ENCODE results near the gene EEF2KMT.
"Not testable (repeated sequence)": the region's sequence is repeated elsewhere in the genome, so short reads cannot be mapped to it uniquely, and the experiment has no call there.

EEF2KMT gene

DNA sequence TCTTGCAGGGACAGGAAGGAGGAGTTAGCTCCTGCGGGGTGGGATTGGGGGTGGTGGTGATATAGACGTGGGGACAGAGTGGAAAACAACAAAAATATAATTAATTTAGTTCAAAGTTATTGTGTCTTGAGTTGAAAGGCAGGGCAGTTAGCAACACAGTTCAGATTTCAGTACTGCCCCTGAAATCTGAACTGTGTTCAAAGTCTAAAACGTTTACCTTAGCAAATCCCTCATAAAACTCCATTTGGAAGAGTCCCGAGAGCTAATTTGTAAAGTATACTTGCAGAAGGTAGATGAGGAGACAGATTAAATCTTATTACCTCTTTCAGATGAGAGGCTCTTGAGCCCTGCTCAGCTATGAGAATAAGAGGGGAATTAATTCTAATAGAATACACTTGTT, 1.6 kb upstream of the EEF2KMT start:
- peak overlapping the region; percentile 89 for H3K4me3 Mint-ChIP-seq
- H3K4me1 Mint-ChIP-seq (ENCODE audit: low read depth), result peaks cover 23% of the 10 kb centered on the region
- not testable (repeated sequence) for H3K27me3 Mint-ChIP-seq; H3K36me3 Mint-ChIP-seq; H3K9me3 Mint-ChIP-seq (ENCODE audit: low read depth)
- peak overlapping the region; percentile 41 for H3K27ac Mint-ChIP-seq

DNA sequence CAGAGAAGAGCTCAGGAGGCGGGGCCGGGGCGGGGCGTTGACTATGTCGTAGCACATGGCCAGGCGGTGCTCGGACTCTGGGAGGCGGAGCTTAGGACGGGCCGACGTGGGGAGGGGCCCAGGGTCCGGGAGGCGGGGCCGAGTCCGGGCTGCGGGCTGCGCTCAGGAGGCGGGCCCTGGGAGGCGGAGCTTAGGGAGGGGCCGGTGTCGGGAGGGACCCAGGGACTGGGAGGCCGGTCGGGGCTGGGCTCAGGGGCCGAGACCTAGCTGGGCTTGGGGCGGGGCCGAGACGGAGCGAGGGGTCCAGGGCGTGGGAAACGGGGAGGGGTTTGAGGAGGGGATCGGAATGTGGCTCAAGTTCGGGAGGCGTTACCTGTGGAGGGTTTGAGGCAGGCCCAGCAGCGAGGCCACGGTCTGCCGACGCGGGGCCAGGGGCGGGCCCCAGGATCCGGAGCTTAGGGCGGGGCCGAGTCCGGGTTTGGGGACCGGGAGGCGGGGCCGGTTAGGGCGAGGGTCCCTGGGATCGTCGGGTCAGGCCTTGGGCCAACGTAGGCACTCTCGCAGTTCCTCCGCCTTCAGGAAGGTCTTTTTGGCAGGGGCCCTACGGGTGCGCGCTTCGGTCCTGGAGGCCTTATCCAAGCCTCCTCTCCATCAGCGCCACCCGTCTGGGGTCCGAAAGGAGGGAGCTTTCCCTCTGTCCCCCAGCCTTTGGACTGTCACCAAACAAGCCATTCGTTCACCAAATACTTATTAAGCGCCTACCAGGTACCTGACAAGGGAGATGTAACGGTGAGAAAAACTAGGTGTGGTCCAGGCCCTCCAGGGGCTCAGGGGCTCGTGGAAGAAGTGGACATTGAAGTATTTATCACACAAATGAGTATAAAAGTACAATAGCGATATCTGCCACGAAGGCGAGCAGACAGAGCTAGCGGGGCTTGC, 895 bp upstream of the EEF2KMT start:
- Mint-ChIP-seq H3K27ac (peak overlapping the region; percentile 89), H3K4me3 (peak overlapping the region; percentile 89), H3K4me1 (ENCODE audit: low read depth) (peaks cover 23% of the 10 kb centered on the region)
- not testable (repeated sequence) for H3K9me3 Mint-ChIP-seq (ENCODE audit: low read depth); H3K27me3 Mint-ChIP-seq; H3K36me3 Mint-ChIP-seq

DNA sequence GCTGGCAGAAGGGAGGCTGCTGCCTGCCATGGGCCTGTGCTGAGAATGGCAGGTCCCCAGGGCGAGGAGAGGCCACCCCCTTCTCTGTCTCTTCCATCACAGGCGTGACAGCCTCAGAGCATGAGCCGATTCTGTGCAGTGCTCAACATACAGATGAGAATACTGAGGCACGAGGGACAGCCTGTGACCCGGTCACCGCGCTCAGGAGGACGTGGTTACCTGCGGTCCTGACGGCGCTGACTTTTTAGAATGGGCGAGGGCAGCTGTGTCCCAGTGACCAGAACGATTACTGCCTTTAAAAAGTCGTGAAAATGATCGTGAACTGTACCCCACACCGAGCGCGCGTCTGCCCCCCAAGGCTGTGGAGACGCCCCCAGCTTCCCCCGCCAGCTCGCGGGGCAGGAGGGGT, 530 bp downstream of the EEF2KMT start:
- H3K36me3 Mint-ChIP-seq; H3K27me3 Mint-ChIP-seq; H3K9me3 Mint-ChIP-seq (ENCODE audit: low read depth): not testable (repeated sequence)
- Mint-ChIP-seq H3K4me3 (peak overlapping the region; percentile 93), H3K4me1 (ENCODE audit: low read depth) (peaks cover 27% of the 10 kb centered on the region), H3K27ac (peak overlapping the region; percentile 95)

DNA sequence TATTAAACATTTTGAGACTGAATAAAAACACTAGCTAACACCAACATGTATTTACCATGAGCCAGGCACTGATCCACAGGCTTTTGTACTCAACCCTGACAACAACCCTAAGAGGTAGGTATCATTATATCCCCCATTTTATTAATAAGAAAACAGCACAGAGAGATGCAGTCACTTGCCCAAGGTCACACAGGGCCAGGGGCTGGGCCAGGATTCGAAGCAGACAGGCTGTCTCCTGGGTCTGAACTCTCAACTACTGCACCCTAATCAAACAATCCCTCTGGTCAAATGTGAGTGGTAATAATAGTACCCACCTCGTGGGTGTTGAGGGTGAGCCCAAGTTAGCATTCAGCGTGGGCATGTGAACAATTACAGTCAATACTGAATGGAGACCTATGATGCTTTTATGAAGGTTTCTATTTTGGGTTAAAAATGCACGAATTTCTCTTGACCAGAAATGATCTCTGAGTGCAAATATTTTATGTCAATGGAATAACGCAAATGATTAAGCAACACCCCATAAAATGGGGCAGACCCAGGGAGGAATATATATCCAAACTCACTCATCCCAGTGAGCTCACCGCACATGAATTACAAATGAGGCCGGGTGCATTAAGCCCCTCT, 1.0 kb downstream of the EEF2KMT start:
- Mint-ChIP-seq H3K4me3 (peak overlapping the region; percentile 93), H3K4me1 (ENCODE audit: low read depth) (peaks cover 29% of the 10 kb centered on the region), H3K27ac (peak overlapping the region; percentile 95)
- H3K36me3 Mint-ChIP-seq; H3K27me3 Mint-ChIP-seq; H3K9me3 Mint-ChIP-seq (ENCODE audit: low read depth): not testable (repeated sequence)

DNA sequence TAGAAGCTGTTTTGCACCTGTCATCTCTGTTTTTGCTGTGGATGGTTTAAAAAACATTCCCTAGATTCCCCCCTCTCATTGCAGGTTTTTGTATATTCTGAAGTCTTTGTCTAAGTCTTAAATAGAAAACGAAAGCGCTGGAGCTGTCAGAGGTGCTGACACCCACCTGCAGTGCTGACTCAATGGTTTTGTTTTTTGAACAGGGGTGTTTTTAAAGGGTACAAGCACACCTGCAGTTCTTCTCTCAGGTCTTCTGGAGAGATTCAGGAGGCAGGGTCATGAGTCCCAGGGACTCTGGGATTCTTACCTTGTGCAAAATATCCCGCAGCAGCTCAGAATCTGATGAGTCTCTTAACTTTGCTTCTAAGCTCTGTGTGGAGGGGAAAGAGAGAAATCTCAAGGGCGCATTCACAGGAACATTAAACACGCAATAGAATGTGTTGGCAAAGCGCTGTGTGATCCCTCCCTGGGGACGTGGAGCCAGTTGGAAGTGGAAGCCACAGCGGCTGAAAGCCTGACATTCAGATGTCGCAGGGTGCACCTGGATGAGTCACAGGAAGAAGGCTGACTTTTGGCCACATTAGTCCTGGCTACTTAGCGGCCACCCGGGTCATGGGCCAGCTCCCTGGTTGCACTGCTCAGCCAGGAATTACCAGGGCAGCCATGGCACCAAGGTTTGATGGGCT, 2.3 kb downstream of the EEF2KMT start:
- H3K27ac Mint-ChIP-seq, result not testable (repeated sequence)
- Mint-ChIP-seq H3K4me3 (peak overlapping the region; percentile 59), H3K4me1 (ENCODE audit: low read depth) (peaks cover 29% of the 10 kb centered on the region)

DNA sequence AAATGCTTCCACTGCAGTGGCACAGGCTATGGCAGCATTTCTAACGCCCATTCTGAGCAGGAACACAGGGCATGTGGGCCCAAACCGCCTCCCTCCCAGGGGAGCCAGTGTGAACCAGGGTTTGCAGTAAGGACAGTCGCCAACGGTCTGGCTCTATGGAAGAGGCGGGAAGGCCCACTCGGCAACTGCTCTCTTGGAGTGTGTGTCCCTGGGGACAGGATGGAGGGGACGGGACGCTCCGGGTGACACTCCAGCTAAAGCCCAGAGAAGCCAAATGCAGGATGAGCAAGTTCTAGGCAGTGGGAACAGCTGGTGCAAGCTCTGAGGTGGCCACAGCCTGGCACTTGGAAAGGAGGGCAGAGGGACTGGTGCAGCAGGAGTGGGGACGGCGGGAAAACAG, 3.8 kb downstream of the EEF2KMT start:
- H3K27ac Mint-ChIP-seq; H3K9me3 Mint-ChIP-seq (ENCODE audit: low read depth); H3K4me3 Mint-ChIP-seq; H3K36me3 Mint-ChIP-seq; H3K27me3 Mint-ChIP-seq: not testable (repeated sequence)
- H3K4me1 Mint-ChIP-seq (ENCODE audit: low read depth), result peaks cover 24% of the 10 kb centered on the region

More for the DNA sequence above, 2.3 kb downstream of the EEF2KMT start:
- H3K9me3 Mint-ChIP-seq (ENCODE audit: low read depth); H3K27me3 Mint-ChIP-seq; H3K36me3 Mint-ChIP-seq: not testable (repeated sequence)

DNA sequence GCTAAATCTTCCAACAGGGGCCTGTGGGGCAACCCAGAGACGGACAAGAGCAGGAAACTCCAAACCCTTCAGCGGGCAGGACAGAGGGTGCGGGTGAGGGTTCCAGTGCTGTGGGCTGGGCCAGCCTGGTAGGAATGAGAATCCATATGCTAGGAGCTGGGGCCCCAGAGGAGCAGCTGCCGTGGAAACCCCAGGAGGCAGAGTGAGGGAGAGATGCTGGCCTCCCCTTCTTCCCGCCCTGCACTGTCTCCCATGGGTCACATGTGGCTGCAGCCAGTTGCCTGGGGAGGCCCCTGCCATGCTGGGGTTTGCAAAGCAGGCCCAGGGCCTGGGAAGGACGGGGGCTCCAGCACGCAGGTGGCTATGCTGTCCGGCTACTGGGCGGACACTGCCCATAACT, 4.5 kb downstream of the EEF2KMT start:
- H3K36me3 Mint-ChIP-seq; H3K9me3 Mint-ChIP-seq (ENCODE audit: low read depth); H3K27me3 Mint-ChIP-seq; H3K27ac Mint-ChIP-seq; H3K4me3 Mint-ChIP-seq: not testable (repeated sequence)
- H3K4me1 Mint-ChIP-seq (ENCODE audit: low read depth), result peaks cover 23% of the 10 kb centered on the region

DNA sequence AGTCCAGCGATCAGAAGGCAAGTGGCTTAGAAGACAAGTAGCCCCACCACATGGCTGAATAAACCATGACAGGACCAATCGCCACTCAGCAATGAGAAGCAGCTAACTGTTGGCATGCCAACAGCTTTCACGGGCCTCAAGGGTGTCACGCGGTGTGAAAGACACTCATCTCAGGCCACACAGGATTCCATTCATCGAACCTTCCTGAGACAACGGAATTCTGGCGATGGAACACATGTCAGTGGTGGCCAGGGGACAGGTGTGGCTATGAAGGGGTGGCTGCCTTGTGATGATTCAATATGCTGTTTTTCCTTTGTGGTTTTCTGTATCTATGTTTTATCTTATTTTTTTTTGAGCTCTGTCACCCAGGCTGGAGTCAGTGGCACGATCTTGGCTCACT, 7.0 kb downstream of the EEF2KMT start:
- H3K27me3 Mint-ChIP-seq, result not testable (repeated sequence)

DNA sequence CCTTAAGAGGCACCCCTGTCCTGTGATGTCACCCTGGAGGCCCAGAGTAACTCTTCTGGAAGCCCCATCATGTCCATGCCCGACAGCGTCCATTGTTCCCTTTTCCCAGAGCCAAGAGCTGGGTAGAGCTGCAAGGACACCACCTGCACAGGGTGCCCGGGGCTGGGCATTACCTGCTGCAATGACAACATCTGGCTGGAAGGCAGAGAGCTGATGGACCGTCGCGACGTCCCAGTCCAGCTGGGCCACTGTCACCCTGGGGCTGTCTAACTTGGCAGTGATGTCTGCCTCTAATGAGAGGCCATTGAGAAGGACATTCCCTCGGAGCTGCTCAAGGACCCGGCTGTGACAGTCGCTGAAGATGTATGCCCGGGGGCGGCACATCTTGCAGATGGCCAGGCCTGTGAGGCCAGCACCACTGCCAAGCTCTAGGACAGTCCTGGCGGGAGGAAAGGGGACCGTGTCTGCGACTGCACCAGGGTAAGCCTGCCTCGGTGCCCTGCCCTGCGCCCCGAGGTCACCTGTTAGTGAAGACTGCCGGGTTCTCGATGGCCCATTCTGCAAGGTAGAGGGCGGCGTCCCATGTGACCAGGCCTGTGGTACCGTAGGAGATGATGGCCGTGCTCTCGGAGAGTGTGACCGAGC, 7.6 kb downstream of the EEF2KMT start:
- H3K9me3 Mint-ChIP-seq (ENCODE audit: low read depth); H3K4me1 Mint-ChIP-seq (ENCODE audit: low read depth); H3K27me3 Mint-ChIP-seq; H3K36me3 Mint-ChIP-seq; H3K4me3 Mint-ChIP-seq; H3K27ac Mint-ChIP-seq: not testable (repeated sequence)

More for the DNA sequence above, 7.0 kb downstream of the EEF2KMT start:
- H3K4me3 Mint-ChIP-seq; H3K27ac Mint-ChIP-seq; H3K36me3 Mint-ChIP-seq; H3K9me3 Mint-ChIP-seq (ENCODE audit: low read depth): not testable (repeated sequence)
- H3K4me1 Mint-ChIP-seq (ENCODE audit: low read depth), result peaks cover 14% of the 10 kb centered on the region

DNA sequence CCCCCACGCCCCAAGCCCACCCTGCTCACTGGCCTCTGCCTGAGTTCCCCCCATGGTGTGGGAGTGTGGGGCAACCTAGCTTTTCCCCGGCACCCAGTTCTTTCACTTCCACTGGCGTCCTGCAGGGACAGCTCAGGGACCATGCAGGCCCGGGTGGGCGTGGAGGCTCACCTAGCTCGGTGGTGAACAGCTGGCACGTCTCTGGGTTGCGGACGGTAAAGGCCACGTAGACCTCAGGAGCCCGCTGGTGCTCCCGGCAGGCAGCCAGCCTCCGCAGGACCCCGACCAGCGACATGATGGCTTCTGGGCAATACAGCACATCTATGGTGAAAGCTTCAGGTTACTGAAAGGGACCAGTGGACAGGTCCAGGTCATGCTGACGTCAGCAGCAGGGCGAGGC, 8.7 kb downstream of the EEF2KMT start:
- H3K36me3 Mint-ChIP-seq; H3K27me3 Mint-ChIP-seq; H3K27ac Mint-ChIP-seq; H3K9me3 Mint-ChIP-seq (ENCODE audit: low read depth); H3K4me1 Mint-ChIP-seq (ENCODE audit: low read depth); H3K4me3 Mint-ChIP-seq: not testable (repeated sequence)

DNA sequence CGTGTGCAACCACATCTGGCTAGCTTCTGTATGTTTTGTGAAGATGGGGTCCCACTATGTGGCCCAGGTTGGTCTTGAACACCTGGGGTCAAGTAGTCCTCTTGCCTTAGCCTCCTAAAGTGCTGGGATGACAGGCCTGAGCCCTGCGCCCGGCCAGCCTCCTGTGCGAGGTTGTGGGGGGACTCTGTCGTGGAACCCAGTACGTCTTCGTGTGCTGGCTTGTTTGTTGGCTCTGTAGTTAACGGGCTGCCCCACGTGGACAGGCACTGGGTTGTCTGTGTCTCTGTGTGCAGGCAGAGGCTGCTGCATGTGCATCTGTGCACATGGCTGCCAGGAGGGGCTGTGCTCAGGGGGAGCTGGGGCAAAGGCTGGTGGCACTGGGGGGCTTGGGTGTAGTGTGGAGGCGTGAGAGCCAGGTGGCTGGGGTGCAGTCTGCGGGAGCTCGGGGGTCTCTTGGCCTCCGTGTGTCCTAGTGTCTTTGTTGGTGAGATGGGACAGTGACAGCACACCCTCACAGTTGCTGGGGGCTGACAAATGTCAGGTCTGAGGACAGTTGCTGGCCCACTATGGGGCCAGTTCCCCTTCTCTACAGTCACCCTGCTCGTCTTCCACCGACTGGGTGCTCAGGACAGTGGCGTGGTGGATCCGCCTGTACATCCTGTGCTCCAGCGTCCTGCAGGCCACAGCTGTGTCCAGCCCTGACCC, 9.4 kb downstream of the EEF2KMT start:
- H3K4me3 Mint-ChIP-seq; H3K9me3 Mint-ChIP-seq (ENCODE audit: low read depth); H3K4me1 Mint-ChIP-seq (ENCODE audit: low read depth); H3K27me3 Mint-ChIP-seq; H3K36me3 Mint-ChIP-seq; H3K27ac Mint-ChIP-seq: not testable (repeated sequence)

DNA sequence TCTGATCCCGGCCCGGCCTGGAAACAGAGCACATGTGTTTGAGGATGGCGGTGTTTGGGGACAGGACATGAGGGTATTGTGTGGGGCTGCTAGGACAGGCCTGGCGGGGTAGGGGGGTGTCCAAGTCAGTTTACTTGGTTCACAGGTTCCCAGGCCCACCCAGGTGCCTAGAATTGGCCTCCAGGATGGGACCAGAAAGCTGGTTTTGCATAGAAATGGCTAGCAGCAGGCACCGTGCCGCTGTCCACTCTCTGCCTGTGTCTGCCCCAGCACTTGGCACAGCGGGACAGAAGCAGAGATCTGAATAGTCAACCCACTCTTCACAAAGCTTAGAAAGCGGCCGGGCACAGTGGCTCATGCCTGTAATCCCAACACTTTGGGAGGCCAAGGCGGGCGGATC, 11.9 kb downstream of the EEF2KMT start:
- not testable (repeated sequence) for H3K4me3 Mint-ChIP-seq; H3K27ac Mint-ChIP-seq; H3K27me3 Mint-ChIP-seq; H3K4me1 Mint-ChIP-seq (ENCODE audit: low read depth); H3K36me3 Mint-ChIP-seq; H3K9me3 Mint-ChIP-seq (ENCODE audit: low read depth)

DNA sequence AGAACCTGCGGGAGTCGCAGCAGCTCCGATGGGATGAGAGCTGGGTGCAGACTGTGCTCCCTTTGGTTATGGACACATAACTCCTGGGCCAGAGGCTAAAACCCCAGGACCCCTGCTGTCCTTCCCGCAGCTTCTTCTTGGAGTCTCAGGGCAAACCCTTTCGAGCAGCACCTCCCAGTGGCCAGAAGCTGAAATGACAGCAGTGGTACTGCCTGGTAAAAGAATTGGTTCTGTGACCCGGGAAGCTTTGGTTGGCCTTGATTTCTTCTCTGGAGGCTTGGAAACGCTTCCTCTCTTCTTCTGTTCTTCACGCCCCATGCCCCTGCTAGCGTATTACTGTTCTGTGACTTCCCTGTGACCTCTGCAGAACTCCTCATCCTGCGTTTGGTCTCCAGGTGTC, 12.8 kb downstream of the EEF2KMT start:
- H3K27me3 Mint-ChIP-seq; H3K36me3 Mint-ChIP-seq; H3K4me1 Mint-ChIP-seq (ENCODE audit: low read depth); H3K9me3 Mint-ChIP-seq (ENCODE audit: low read depth); H3K4me3 Mint-ChIP-seq; H3K27ac Mint-ChIP-seq: not testable (repeated sequence)

DNA sequence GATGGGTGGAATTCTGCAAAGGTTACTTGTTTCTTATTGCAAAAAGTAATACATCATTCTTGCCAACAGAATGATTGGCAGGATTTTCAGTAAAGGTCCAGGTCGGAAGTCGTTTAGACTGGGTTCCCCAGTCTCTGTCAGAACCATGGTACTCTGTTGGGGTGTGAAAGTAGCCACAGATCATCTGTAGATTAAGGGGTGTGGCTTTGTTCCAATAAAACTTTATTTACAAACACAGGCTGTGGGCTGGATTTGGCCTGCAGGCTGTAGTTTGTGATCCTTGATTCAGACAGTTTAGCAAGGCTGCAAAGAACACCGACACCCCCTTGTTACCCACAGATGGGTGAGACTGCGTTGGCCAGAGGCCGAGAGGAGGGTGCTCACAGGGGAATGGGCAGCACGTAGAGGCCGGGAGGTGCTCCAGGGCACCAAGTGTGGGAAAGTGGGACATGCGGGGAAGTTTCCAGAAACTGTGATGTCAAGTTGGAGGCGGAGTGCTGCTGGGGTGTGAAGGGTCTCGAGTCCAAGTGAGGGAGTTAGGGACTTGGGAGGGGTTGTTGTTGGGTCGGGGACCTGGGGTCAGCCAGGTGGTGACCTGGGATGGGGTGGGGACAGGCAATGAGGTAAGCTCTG, 13.4 kb downstream of the EEF2KMT start:
- H3K4me1 Mint-ChIP-seq (ENCODE audit: low read depth); H3K36me3 Mint-ChIP-seq; H3K9me3 Mint-ChIP-seq (ENCODE audit: low read depth); H3K4me3 Mint-ChIP-seq; H3K27me3 Mint-ChIP-seq: not testable (repeated sequence)
- H3K27ac Mint-ChIP-seq, result peak overlapping the region; percentile 68
